ENCODE measurements around the gene GLYATL1. TPM values are rescaled to one million over a fixed set of nuclear protein-coding genes. Genes with fewer than 3 reads are reported as not detected.
A peak's percentile ranks its signal among the peaks of the same experiment; 100 is the strongest.
"Not testable (repeated sequence)": the region's sequence is repeated elsewhere in the genome, so short reads cannot be mapped to it uniquely, and the experiment has no call there.

GLYATL1 gene
- total RNA-seq, 4 donors from 2014 or later = 2.4 to 3.6 TPM; not detected in 2

- H3K9me3 ChIP-seq = no peaks in the 10 kb centered on the region
- no peaks in the 10 kb centered on the region for H3K27me3 ChIP-seq
- no peaks in the 10 kb centered on the region for H3K36me3 ChIP-seq
- H3K27ac ChIP-seq = no peak overlapping the region
- TF ChIP-seq POLR2A (IDR thresholded peaks at IDR 0.05) = no peak
- TF ChIP-seq, protein P1, sequence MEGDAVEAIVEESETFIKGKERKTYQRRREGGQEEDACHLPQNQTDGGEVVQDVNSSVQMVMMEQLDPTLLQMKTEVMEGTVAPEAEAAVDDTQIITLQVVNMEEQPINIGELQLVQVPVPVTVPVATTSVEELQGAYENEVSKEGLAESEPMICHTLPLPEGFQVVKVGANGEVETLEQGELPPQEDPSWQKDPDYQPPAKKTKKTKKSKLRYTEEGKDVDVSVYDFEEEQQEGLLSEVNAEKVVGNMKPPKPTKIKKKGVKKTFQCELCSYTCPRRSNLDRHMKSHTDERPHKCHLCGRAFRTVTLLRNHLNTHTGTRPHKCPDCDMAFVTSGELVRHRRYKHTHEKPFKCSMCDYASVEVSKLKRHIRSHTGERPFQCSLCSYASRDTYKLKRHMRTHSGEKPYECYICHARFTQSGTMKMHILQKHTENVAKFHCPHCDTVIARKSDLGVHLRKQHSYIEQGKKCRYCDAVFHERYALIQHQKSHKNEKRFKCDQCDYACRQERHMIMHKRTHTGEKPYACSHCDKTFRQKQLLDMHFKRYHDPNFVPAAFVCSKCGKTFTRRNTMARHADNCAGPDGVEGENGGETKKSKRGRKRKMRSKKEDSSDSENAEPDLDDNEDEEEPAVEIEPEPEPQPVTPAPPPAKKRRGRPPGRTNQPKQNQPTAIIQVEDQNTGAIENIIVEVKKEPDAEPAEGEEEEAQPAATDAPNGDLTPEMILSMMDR (IDR thresholded peaks at IDR 0.05) = no peak
- no peak overlapping the region for H3K4me3 ChIP-seq
- DNase-seq = no peak
- no peaks in the 10 kb centered on the region for H3K4me1 ChIP-seq
These were observed 54.9 kb downstream of the GLYATL1 start for GRCh38 chr11:58994171-58994570.

DNA sequence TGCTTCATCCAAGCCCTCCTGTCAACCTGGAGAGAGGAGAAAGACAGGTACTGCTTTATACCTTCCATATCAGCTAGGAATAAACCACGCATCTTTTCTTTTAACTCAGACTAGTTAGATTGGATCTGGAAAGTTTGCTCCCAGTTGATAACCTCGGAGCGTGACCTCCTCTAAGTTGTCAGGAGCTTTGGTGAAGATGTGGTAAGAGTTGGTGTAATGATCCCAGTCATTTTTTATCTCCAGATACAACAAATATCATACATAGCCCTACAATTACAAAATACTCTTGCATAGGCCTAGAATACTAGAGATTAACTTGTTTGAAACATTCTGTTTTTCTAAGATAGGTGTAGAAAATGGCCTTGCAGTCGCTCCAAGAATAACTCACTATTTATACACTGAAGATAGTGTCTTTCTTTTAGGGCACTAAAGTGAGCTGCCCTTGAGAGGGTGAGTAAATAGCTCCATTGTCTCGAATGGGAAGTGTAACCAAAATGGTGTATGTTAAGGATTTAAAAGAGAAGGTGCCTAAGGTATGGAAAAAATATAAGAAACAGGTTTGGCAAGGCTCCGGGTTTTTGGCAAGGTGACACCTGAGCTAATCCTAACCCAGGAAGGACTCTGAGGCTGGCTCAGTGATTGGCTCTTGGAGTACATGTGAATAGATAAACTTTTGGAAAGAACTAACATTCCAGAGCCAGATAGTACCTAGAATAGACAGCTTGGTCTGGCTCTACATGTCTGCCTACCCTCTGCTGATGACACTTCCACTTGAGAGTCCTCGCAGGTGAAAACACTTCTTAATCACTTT is 59.4 kb downstream of the GLYATL1 start:
- no peaks in the 10 kb centered on the region for H3K36me3 ChIP-seq
- DNase-seq = no peak
- TF ChIP-seq, protein P1 (IDR thresholded peaks at IDR 0.05) = no peak
- no peak for TF ChIP-seq POLR2A (IDR thresholded peaks at IDR 0.05)
- no peak overlapping the region for H3K4me3 ChIP-seq
- H3K27ac ChIP-seq = no peak overlapping the region
- no peaks in the 10 kb centered on the region for H3K4me1 ChIP-seq
- no peaks in the 10 kb centered on the region for H3K27me3 ChIP-seq
- no peaks in the 10 kb centered on the region for H3K9me3 ChIP-seq

- peak in 1 of 3 donors; percentile 28 for DNase-seq
- Histone ChIP-seq H3K27ac (no peak overlapping the region), H3K4me3 (no peak overlapping the region), H3K27me3 (no peaks in the 10 kb centered on the region), H3K4me1 (no peaks in the 10 kb centered on the region), H3K9me3 (no peaks in the 10 kb centered on the region), H3K36me3 (no peaks in the 10 kb centered on the region)
- TF ChIP-seq POLR2A (IDR thresholded peaks at IDR 0.05) = no peak
- TF ChIP-seq, protein P1 (IDR thresholded peaks at IDR 0.05) = no peak
These were observed 60.0 kb downstream of the GLYATL1 start for GRCh38 chr11:58999291-58999680.

GRCh38 chr11:59000003-59000402 is 60.7 kb downstream of the GLYATL1 start:
- H3K27me3 ChIP-seq = no peaks in the 10 kb centered on the region
- no peaks in the 10 kb centered on the region for H3K9me3 ChIP-seq
- no peak overlapping the region for H3K4me3 ChIP-seq
- H3K4me1 ChIP-seq = no peaks in the 10 kb centered on the region
- TF ChIP-seq, protein P1 (IDR thresholded peaks at IDR 0.05) = no peak
- TF ChIP-seq POLR2A (IDR thresholded peaks at IDR 0.05) = no peak
- no peak overlapping the region for H3K27ac ChIP-seq
- H3K36me3 ChIP-seq = no peaks in the 10 kb centered on the region
- DNase-seq = no peak

DNA sequence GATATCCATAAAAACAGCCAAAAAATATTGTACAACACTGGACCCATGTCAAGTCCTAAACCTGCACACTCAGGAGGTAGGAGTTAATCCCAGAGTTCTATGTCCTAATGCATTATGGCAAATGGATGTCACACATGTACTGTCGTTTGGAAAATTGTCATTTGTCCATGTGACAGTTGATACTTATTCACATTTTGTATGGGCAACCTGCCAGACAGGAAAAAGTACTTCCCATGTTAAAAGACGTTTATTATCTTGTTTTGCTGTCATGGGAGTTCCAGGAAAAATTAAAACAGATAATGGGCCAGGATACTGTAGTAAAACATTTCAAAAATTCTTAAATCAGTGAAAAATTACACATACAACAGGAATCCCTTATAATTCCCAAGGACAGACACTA is 62.7 kb downstream of the GLYATL1 start:
- H3K36me3 ChIP-seq, H3K27ac ChIP-seq, H3K4me1 ChIP-seq, DNase-seq, H3K9me3 ChIP-seq, H3K27me3 ChIP-seq, H3K4me3 ChIP-seq: not testable (repeated sequence)

Other genes starting within 250 kb of the GLYATL1 start
- gene GLYAT, start 207.5 kb upstream of the GLYATL1 start, total RNA-seq = not detected
- not detected for gene GLYATL2, start 94.8 kb upstream of the GLYATL1 start, total RNA-seq
- not detected for gene GLYATL1B, start 146.8 kb downstream of the GLYATL1 start, total RNA-seq
- 1 to 10 TPM; 1.8 to 6.0 (median 4.7) TPM for gene FAM111B, start 167.7 kb downstream of the GLYATL1 start, total RNA-seq
- gene FAM111A, start 203.4 kb downstream of the GLYATL1 start, total RNA-seq = 10 to 100 TPM; 43.0 to 96.6 (median 68.5) TPM
- 10 to 100 TPM; 41.3 to 93.8 (median 60.9) TPM for gene DTX4, start 232.6 kb downstream of the GLYATL1 start, total RNA-seq

Data from Peyer's patch (tissue), 4 donors.